Immature natural killer cell (primary cell): ENCODE results near the gene ITGA3. TPM values are rescaled to one million over a fixed set of nuclear protein-coding genes. Genes with fewer than 3 reads are reported as not detected.

Experiments used
- DNase-seq, 3 donors: peaks; one replicate each; pipeline ENCODE4 v3.0.0; 2022; ENCODE audit warnings: mixed read lengths in 1 of 3
- H3K27ac Mint-ChIP-seq, 6 donors: one replicate each; pipeline ENCODE4 v1.8.0; 2020; ENCODE audit warnings: mixed read lengths in 6 of 6, mild to moderate bottlenecking in 5 of 6, inconsistent platforms in 4 of 6, moderate library complexity in 3 of 6
- H3K27me3 Mint-ChIP-seq, 3 donors: one replicate each; pipeline ENCODE4 v1.8.0; 2020 to 2021; ENCODE audit warnings: low read depth in 3 of 3, mild to moderate bottlenecking in 3 of 3, mixed read lengths in 3 of 3, moderate library complexity in 3 of 3, inconsistent platforms in 1 of 3
- H3K36me3 Mint-ChIP-seq, 3 donors: one replicate each; pipeline ENCODE4 v1.8.0; 2020; ENCODE audit warnings: mixed read lengths in 3 of 3, inconsistent platforms in 2 of 3, mild to moderate bottlenecking in 2 of 3
- H3K4me1 Mint-ChIP-seq, 2 donors: one replicate each; pipeline ENCODE4 v1.8.0; 2020; ENCODE audit warnings: inconsistent platforms in 2 of 2, mild to moderate bottlenecking in 2 of 2, mixed read lengths in 2 of 2, moderate library complexity in 1 of 2
- H3K4me3 Mint-ChIP-seq, 5 donors: one replicate each; pipeline ENCODE4 v1.8.0; 2020; ENCODE audit warnings: mild to moderate bottlenecking in 5 of 5, mixed read lengths in 5 of 5, inconsistent platforms in 3 of 5, moderate library complexity in 3 of 5
- H3K9me3 Mint-ChIP-seq, 6 donors: one replicate each; pipeline ENCODE4 v1.8.0; 2020; ENCODE audit warnings: mild to moderate bottlenecking in 6 of 6, mixed read lengths in 6 of 6, inconsistent platforms in 4 of 6, moderate library complexity in 3 of 6
- polyA plus RNA-seq, 3 donors: library from polyadenylated mRNA; unstranded; fragments of 300-500 nt; fragmentation: Illumina TruSeq; gene quantifications; one replicate each; pipeline ENCODE4 v1.2.3, GENCODE V29; 2021

The ITGA3 gene
- polyA plus RNA-seq, 3 donors from 2014 or later = 0.54 to 1.1 TPM; not detected in 1

GRCh38 chr17:50111673-50112655 is 56.1 kb downstream of the ITGA3 start:
- peaks cover 0 to 4% (median 0%) of the 10 kb centered on the region in 3 donors for H3K36me3 Mint-ChIP-seq
- H3K4me3 Mint-ChIP-seq = no peak overlapping the region
- H3K4me1 Mint-ChIP-seq = peaks cover 5 to 11% of the 10 kb centered on the region in 2 donors
- peaks cover 11 to 18% (median 11%) of the 10 kb centered on the region in 3 donors for H3K27me3 Mint-ChIP-seq
- H3K27ac Mint-ChIP-seq = no peak overlapping the region
- no peak for DNase-seq
- H3K9me3 Mint-ChIP-seq = peaks cover 0 to 2% (median 0%) of the 10 kb centered on the region in 6 donors

GRCh38 chr17:50112694-50113093 is 56.8 kb downstream of the ITGA3 start:
- peaks cover 11 to 20% (median 12%) of the 10 kb centered on the region in 3 donors for H3K27me3 Mint-ChIP-seq
- peaks cover 0 to 2% (median 0%) of the 10 kb centered on the region in 6 donors for H3K9me3 Mint-ChIP-seq
- peaks cover 5 to 13% of the 10 kb centered on the region in 2 donors for H3K4me1 Mint-ChIP-seq
- no peak overlapping the region for H3K4me3 Mint-ChIP-seq
- no peak for DNase-seq
- H3K36me3 Mint-ChIP-seq = no peaks in the 10 kb centered on the region
- H3K27ac Mint-ChIP-seq = no peak overlapping the region

- Mint-ChIP-seq H3K9me3 (peaks cover 0 to 2% (median 0%) of the 10 kb centered on the region in 6 donors), H3K36me3 (no peaks in the 10 kb centered on the region), H3K27ac (no peak overlapping the region), H3K4me1 (peaks cover 5 to 13% of the 10 kb centered on the region in 2 donors), H3K27me3 (peaks cover 15 to 20% (median 18%) of the 10 kb centered on the region in 3 donors), H3K4me3 (no peak overlapping the region)
- no peak for DNase-seq
These were observed 57.9 kb downstream of the ITGA3 start for GRCh38 chr17:50113624-50114320.

- Mint-ChIP-seq H3K27me3 (peaks cover 15 to 23% (median 18%) of the 10 kb centered on the region in 3 donors), H3K4me1 (peaks cover 5 to 13% of the 10 kb centered on the region in 2 donors), H3K36me3 (no peaks in the 10 kb centered on the region), H3K9me3 (peaks cover 0 to 2% (median 0%) of the 10 kb centered on the region in 6 donors), H3K27ac (no peak overlapping the region), H3K4me3 (no peak overlapping the region)
- no peak for DNase-seq
These were observed 58.5 kb downstream of the ITGA3 start for GRCh38 chr17:50114401-50114800.

DNA sequence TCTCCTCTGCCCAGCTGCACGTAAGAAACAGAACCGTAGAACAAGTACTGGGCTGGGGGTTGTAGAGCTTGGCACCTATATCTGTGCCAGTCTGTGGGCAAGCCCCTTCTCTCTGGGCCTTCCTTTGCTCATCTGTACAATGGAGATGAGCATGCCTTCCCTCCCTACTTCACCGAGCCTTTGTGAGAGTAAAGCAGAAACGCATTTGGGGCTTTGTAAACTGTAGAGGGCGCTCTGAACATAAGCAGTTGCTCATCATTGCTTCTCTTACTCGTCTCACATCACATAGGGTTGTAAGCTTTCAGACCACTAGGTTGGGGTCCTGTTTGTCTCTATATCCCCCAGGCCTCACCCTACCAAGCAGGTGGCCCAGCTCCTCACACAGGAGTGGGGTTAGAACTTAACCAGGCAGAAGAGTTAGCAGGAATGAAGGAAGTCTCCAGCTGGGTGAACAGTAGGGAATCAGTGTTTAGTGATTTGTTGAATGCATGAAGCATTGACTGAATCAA is 59.0 kb downstream of the ITGA3 start:
- peaks cover 5 to 13% of the 10 kb centered on the region in 2 donors for H3K4me1 Mint-ChIP-seq
- peak in 2 of 3 donors; percentile 35 to 38 for DNase-seq
- peaks cover 17 to 26% (median 18%) of the 10 kb centered on the region in 3 donors for H3K27me3 Mint-ChIP-seq

GRCh38 chr17:50115756-50116155 is 59.8 kb downstream of the ITGA3 start:
- H3K4me3 Mint-ChIP-seq = peak overlapping the region in 1 of 5 donors; percentile 5

More for the DNA sequence above, 59.0 kb downstream of the ITGA3 start:
- H3K4me3 Mint-ChIP-seq = no peak overlapping the region
- H3K9me3 Mint-ChIP-seq = peaks cover 0 to 4% (median 0%) of the 10 kb centered on the region in 6 donors
- H3K27ac Mint-ChIP-seq = no peak overlapping the region
- no peaks in the 10 kb centered on the region for H3K36me3 Mint-ChIP-seq

DNA sequence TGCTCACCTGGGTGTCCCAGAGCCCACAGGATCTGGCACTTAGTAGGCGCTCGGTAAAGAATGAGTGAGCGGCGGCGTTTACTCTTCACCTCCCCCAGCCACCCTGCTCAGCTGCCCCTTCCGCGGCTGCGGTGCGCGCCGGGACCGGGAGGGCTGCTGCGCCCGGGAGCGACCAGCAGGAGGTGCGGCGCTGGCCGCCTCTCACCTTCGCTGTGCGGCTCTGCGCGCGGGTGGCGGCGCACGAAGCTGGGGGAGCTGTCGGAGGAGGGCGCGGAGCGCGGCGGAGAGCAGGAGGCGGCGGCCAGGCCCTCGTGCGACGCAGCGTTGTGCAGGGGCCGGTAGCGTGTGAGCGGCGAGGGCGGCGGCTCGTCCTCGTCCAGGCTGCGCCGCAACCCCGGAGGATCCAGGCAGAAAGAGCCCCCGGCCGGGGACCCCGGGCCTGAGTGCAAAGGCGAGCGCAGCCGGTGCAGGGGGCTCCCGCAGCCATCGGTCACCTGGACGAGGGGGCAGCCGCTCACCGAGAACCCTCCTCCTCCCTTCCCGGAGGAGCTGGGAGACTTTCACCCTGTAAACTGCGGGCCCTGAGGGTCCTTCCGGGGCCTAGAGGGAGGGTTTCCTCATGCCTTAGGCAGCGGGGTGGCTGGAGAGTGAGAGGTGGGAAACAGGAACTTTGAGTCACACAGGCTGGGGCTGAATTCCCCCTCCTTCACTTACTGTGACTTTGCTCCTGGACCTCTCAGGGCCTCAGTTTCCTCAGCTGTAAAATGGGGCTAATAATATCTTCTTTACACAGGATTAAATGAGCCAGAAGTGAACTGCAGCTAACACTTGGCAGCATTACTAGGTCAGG is 61.5 kb downstream of the ITGA3 start:
- H3K36me3 Mint-ChIP-seq = no peaks in the 10 kb centered on the region
- peak overlapping the region; percentile 36 to 66 (median 54) for H3K4me3 Mint-ChIP-seq
- H3K27ac Mint-ChIP-seq = no peak overlapping the region
- peaks cover 0 to 4% (median 0%) of the 10 kb centered on the region in 6 donors for H3K9me3 Mint-ChIP-seq
- peak; percentile 47 to 56 (median 50) for DNase-seq
- H3K27me3 Mint-ChIP-seq = peaks cover 23 to 32% (median 23%) of the 10 kb centered on the region in 3 donors
- H3K4me1 Mint-ChIP-seq = peaks cover 5 to 13% of the 10 kb centered on the region in 2 donors

More at GRCh38 chr17:50115756-50116155, 59.8 kb downstream of the ITGA3 start:
- Mint-ChIP-seq H3K36me3 (no peaks in the 10 kb centered on the region), H3K4me1 (peaks cover 5 to 13% of the 10 kb centered on the region in 2 donors), H3K27ac (no peak overlapping the region), H3K27me3 (peaks cover 19 to 32% (median 20%) of the 10 kb centered on the region in 3 donors), H3K9me3 (peaks cover 0 to 4% (median 0%) of the 10 kb centered on the region in 6 donors)
- DNase-seq = no peak

DNA sequence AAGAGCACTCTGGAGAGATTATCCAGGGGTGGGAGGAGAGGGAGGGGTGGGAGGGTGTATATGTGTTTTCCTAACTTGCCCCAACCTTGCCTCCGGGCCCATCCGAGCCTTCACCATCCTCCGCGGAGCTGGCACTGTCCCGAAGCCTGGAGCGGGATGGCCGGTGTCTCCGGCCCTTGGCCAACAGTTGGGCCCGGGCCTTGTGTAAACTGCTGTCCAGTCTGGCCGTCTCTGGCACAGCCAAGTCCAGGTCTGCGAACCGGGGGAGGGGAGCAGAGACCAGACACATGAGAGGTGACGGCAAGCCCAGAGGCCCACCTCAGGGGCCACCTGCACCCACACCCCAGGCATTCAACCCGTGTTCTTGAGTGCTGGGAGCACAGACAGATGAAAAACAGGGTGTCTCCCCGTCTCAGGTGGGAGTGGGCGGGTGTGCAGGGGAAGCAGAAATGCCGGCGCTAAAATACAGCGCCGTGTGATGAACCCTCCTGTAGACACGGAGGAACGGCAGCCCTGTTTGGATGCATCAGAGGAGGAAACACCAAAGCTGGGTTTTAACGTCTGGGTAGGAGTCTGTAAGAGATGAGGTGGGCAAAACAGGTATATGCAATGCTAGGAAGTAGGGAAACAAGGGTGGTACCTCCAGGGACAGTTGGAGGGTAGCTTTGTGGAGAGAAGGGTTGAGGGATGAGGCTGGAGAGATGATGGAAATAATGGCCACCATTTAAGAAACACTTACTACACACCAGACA is 62.3 kb downstream of the ITGA3 start:
- no peak overlapping the region for H3K27ac Mint-ChIP-seq
- peaks cover 5 to 13% of the 10 kb centered on the region in 2 donors for H3K4me1 Mint-ChIP-seq
- H3K9me3 Mint-ChIP-seq = peaks cover 0 to 4% (median 0%) of the 10 kb centered on the region in 6 donors
- peak overlapping the region in 2 of 5 donors; percentile 18 to 36 for H3K4me3 Mint-ChIP-seq
- H3K36me3 Mint-ChIP-seq = no peaks in the 10 kb centered on the region
- peaks cover 23 to 32% (median 26%) of the 10 kb centered on the region in 3 donors for H3K27me3 Mint-ChIP-seq
- no peak for DNase-seq

DNA sequence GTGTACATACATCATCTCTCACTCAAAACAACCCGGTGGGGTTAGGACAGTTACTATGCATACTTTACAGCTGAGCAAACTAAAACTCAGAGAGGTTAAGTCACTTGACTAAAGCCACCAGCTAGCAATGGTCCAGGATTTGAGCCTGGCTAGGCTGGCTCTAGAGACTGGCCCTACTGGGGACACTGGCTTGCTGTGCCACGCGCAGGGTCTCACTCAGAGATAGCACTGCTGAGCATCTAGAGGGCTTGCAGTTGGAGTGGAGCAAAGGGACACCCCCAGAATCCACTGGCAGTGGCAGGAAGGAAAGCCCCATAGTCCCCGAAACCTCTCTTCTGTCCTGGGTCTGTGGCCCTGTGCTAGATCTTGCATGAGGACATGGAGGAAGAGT is 62.9 kb downstream of the ITGA3 start:
- Mint-ChIP-seq H3K36me3 (no peaks in the 10 kb centered on the region), H3K4me1 (peaks cover 5 to 13% of the 10 kb centered on the region in 2 donors), H3K9me3 (peaks cover 0 to 4% (median 0%) of the 10 kb centered on the region in 6 donors), H3K27ac (no peak overlapping the region), H3K4me3 (peak overlapping the region in 2 of 5 donors; percentile 18 to 36), H3K27me3 (peaks cover 25 to 32% (median 26%) of the 10 kb centered on the region in 3 donors)
- no peak for DNase-seq

DNA sequence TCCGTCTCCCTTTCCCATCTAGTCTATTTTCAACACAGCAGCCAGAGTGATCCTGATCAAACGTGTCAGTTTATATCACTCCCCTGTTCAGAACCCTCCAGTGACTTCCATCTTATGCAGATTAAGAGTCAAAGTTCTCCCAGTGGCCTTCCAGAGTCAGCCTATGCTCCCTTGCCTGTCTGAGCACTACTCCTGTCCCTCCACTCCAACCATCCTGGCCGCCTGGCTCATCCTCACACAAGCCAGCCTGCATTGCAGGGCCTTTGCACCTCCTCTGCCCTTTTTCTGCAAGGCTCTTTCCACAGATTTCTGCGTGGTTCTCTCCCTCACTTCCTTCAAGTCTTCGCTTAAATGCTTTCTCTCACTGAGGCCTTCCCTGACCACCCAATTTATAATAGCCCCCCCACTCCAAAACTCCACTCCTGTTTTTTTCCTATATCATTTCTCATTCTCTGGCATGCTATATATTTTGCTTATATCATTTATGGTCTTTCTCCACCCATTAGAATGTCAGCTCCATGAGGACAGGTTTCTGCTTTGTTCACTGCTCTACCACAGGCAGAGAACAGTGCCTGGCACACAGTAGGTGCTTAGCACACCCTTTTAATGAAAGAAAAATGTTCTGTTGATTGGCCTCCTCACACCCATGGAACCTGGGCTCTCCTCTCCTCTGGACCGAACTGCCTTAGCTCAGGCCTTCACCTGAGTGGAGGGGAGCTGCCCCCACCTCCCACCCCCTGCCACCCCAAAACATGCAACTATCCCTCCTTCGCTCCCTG is 64.8 kb downstream of the ITGA3 start:
- Mint-ChIP-seq H3K4me1 (peaks cover 3 to 7% of the 10 kb centered on the region in 2 donors), H3K27me3 (peaks cover 20 to 24% (median 21%) of the 10 kb centered on the region in 3 donors), H3K4me3 (no peak overlapping the region), H3K36me3 (no peaks in the 10 kb centered on the region), H3K27ac (no peak overlapping the region), H3K9me3 (peaks cover 0 to 2% (median 0%) of the 10 kb centered on the region in 6 donors)
- no peak for DNase-seq

- peaks cover 0 to 2% (median 0%) of the 10 kb centered on the region in 6 donors for H3K9me3 Mint-ChIP-seq
- no peaks in the 10 kb centered on the region for H3K36me3 Mint-ChIP-seq
- no peak for DNase-seq
- no peak overlapping the region for H3K4me3 Mint-ChIP-seq
- peaks cover 13 to 19% (median 16%) of the 10 kb centered on the region in 3 donors for H3K27me3 Mint-ChIP-seq
- no peak overlapping the region for H3K27ac Mint-ChIP-seq
- peaks cover 7 to 10% of the 10 kb centered on the region in 2 donors for H3K4me1 Mint-ChIP-seq
These were observed 67.0 kb downstream of the ITGA3 start for GRCh38 chr17:50122945-50123344.
